A549 treated with AZD2906 at 1 μM for 4 hours (cell line): Measurements from ENCODE around the gene SMIM14. TPM values are rescaled to one million over a fixed set of nuclear protein-coding genes. Genes with fewer than 3 reads are reported as not detected.

Experiments used
- total RNA-seq: library from RNA; stranded (reverse); fragments of 200-300 nt; extraction: Qiagen RNA extraction; gene quantifications from 5 replicates; pipeline ENCODE4 v1.2.3, GENCODE V29; 2022

Gene SMIM14
- 14.2 to 16.3 TPM (median 15.7 TPM) in 5 replicates for total RNA-seq

GRCh38 chr4:39638354-39639239 is at the start of gene SMIM14:
TSS of gene SMIM14 (minus strand) at chr4:39638865. CDS start at chr4:39605145, 33,720 bp downstream.

DNA sequence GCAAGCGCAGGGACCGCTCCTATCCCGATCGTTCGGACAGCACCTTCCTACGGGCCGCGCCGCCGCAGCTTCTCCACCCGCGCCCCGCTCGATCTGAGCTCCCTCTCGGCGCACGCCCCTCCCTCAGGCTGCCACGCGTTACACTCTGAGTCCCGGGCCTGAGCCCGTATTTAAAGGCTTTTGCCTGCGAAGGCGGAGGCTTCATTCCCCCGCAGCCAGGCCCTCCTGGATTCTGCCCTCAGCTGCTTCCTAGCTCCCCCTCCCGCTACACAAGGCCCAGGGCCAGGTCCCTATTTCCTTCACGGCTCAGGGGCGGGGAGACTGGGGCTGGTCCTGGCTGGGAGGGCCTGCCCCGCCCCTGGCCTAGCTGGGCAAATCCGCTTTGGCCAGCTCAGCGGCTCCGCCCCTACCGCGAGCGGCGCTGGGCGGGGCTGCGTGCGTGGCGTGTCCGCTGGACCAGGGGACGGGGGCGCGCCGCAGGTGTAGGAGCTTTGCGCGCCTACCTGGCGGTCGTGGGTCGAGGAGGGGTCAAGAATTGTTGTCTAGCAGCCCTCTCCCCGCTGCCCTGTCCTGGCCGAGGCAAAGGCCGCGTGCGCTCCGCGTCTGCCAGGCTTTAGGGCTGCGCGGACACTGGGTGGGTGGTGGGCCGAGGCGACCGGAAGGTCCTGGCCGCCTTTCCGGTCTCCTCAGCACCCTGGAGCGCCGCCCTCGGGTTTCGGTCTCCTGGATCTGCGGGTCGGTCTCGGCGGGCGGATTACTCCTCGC is 111.2 kb downstream of the SMIM14 start, which contains the start of gene UGDH:
Gene UGDH (minus strand): TSS at position 144 of the 765 bp plus-strand sequence. CDS start 5,927 bp downstream, outside the sequence.

Other genes with a start within 250 kb of the SMIM14 start
- gene KLB, start 231.9 kb downstream of the SMIM14 start, total RNA-seq, result 0.08 to 0.15 TPM (median 0.14 TPM) in 5 replicates
- 815 to 1,736 TPM (median 853 TPM) in 5 replicates for gene RPL9, start 179.9 kb downstream of the SMIM14 start, total RNA-seq
- gene LIAS, start 179.8 kb downstream of the SMIM14 start, total RNA-seq, result 9.3 to 11.6 TPM (median 9.7 TPM) in 5 replicates
- 146 to 274 TPM (median 157 TPM) in 5 replicates for gene UGDH, start 111.4 kb downstream of the SMIM14 start, total RNA-seq
- gene UBE2K, start 59.3 kb upstream of the SMIM14 start, total RNA-seq, result 61.8 to 78.5 TPM (median 74.5 TPM) in 5 replicates